ENCODE data around the gene OPCML. TPM values are rescaled to one million over a fixed set of nuclear protein-coding genes. Genes with fewer than 3 reads are reported as not detected.

OPCML gene
- total RNA-seq, 2 donors from 2014 or later = not detected

GRCh38 chr11:133156986-133157745 lies 375.1 kb downstream of the OPCML start:
- no peaks in the 10 kb centered on the region for H3K9me3 ChIP-seq
- H3K36me3 ChIP-seq = no peaks in the 10 kb centered on the region
- no peak overlapping the region for H3K4me3 ChIP-seq
- ATAC-seq (ENCODE audit: insufficient number of reproducible peaks, low FRiP score, low read depth) = no peak
- DNase-seq (ENCODE audit: low spot score) = no peak
- H3K4me1 ChIP-seq (ENCODE audit: control insufficient read depth in 1 of 2, low read depth in 2 of 2) = no peaks in the 10 kb centered on the region
- no peak for TF ChIP-seq CTCF (IDR thresholded peaks at IDR 0.05)
- H3K27me3 ChIP-seq (replicated peaks; ENCODE audit: insufficient read depth) = no peaks in the 10 kb centered on the region
- H3K27ac ChIP-seq = no peak overlapping the region

- TF ChIP-seq CTCF (IDR thresholded peaks at IDR 0.05) = no peak
- H3K27me3 ChIP-seq (replicated peaks; ENCODE audit: insufficient read depth) = no peaks in the 10 kb centered on the region
- ATAC-seq (ENCODE audit: insufficient number of reproducible peaks, low FRiP score, low read depth) (no peak), DNase-seq (ENCODE audit: low spot score) (no peak)
- H3K9me3 ChIP-seq = no peaks in the 10 kb centered on the region
- H3K4me1 ChIP-seq (ENCODE audit: control insufficient read depth in 1 of 2, low read depth in 2 of 2) = no peaks in the 10 kb centered on the region
- no peak overlapping the region for H3K27ac ChIP-seq
- no peaks in the 10 kb centered on the region for H3K36me3 ChIP-seq
- H3K4me3 ChIP-seq = no peak overlapping the region
Measured at GRCh38 chr11:133154781-133155180, 377.5 kb downstream of the OPCML start.

GRCh38 chr11:133154076-133154475 lies 378.2 kb downstream of the OPCML start:
- no peaks in the 10 kb centered on the region for H3K36me3 ChIP-seq
- no peaks in the 10 kb centered on the region for H3K27me3 ChIP-seq (replicated peaks; ENCODE audit: insufficient read depth)
- ATAC-seq (ENCODE audit: insufficient number of reproducible peaks, low FRiP score, low read depth) (no peak), DNase-seq (ENCODE audit: low spot score) (no peak)
- H3K27ac ChIP-seq = no peak overlapping the region
- H3K4me1 ChIP-seq (ENCODE audit: control insufficient read depth in 1 of 2, low read depth in 2 of 2) = no peaks in the 10 kb centered on the region
- H3K4me3 ChIP-seq = no peak overlapping the region
- no peaks in the 10 kb centered on the region for H3K9me3 ChIP-seq
- no peak for TF ChIP-seq CTCF (IDR thresholded peaks at IDR 0.05)

GRCh38 chr11:133153031-133153430 lies 379.3 kb downstream of the OPCML start:
- no peaks in the 10 kb centered on the region for H3K4me1 ChIP-seq (ENCODE audit: control insufficient read depth in 1 of 2, low read depth in 2 of 2)
- H3K27me3 ChIP-seq (replicated peaks; ENCODE audit: insufficient read depth) = no peaks in the 10 kb centered on the region
- H3K27ac ChIP-seq = no peak overlapping the region
- DNase-seq (ENCODE audit: low spot score) (no peak), ATAC-seq (ENCODE audit: insufficient number of reproducible peaks, low FRiP score, low read depth) (no peak)
- no peaks in the 10 kb centered on the region for H3K9me3 ChIP-seq
- no peak for TF ChIP-seq CTCF (IDR thresholded peaks at IDR 0.05)
- no peaks in the 10 kb centered on the region for H3K36me3 ChIP-seq
- no peak overlapping the region for H3K4me3 ChIP-seq

- Histone ChIP-seq H3K27me3 (replicated peaks; ENCODE audit: insufficient read depth) (no peaks in the 10 kb centered on the region), H3K4me3 (no peak overlapping the region), H3K9me3 (no peaks in the 10 kb centered on the region), H3K27ac (no peak overlapping the region), H3K4me1 (ENCODE audit: control insufficient read depth in 1 of 2, low read depth in 2 of 2) (no peaks in the 10 kb centered on the region), H3K36me3 (no peaks in the 10 kb centered on the region)
- ATAC-seq (ENCODE audit: insufficient number of reproducible peaks, low FRiP score, low read depth) (no peak), DNase-seq (ENCODE audit: low spot score) (no peak)
- TF ChIP-seq CTCF (IDR thresholded peaks at IDR 0.05) = no peak
Measured at GRCh38 chr11:133149698-133150097, 382.6 kb downstream of the OPCML start.

All from thoracic aorta (tissue), 2 donors.